NB4 (cell line): Measurements from ENCODE around the gene ADSS2.

ENCODE experiments used
- CTCF ChIP-seq: IDR thresholded peaks from one replicate; pipeline ENCODE4 v1.5.1; 2012; ENCODE audit warnings: low read depth, low read length
- POLR2A ChIP-seq: IDR thresholded peaks from 2 replicates; pipeline ENCODE4 v1.6.1; 2011; ENCODE audit warnings: mild to moderate bottlenecking; ENCODE audit not compliant: insufficient read length; ENCODE audit errors: extremely low read depth

- TF ChIP-seq CTCF = no peak
- TF ChIP-seq POLR2A = no peak
Observed at GRCh38 chr1:244442850-244443249, 8.9 kb downstream of the ADSS2 start.
